ENCODE results near the gene NPIPB2.

NPIPB2 gene

DNA sequence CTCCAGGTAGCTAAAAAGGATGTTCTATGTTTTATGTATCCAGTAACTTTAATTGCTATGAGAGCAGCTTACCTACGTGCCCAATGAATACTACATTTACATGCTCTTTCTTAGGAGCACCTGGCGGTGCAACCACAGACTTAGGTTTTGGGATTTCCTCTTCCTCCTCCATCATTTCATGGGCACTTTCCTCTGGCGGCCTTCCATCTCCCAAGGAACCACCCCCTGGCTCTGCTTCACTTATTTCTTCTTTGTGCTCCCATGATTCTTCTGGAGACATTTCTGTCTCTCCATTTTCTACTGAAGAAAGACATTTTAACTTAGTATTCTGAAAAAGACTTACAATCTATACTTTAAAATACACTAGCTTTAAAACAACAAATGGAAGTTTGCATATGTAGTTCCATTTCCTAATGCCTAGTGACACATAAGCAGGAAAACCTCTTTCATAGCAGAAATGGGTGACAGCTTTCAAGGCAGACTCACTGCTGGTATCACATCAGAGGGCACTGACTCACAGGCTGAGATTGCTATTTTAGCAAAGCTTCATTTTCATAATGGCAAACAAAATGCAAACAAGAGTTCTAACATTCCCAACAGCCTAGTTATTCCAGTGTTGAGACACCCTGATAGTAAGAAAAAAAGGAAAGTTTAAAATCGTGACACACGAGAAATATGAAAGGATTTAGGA lies 45.2 kb downstream of the NPIPB2 start:
- no peak for DNase-seq

DNA sequence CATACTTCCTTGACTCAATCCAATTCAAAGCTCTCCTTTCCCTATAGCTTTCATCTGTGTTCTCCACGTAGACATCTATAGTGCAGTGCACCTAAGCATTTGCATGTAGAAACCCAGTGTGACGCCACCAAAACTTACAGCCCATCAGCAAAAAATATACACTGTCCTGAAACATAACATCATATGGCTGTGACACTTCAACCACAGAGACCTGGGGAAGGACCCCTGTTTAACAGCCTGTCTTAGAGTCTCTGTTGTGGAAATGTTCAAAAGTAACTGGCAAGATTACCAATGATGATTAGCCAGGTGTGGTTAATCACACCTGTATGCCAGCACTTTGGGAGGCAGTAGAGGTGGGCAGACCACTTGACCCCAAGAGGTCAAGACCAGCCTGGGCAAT lies 48.3 kb downstream of the NPIPB2 start:
- no peak for DNase-seq

DNA sequence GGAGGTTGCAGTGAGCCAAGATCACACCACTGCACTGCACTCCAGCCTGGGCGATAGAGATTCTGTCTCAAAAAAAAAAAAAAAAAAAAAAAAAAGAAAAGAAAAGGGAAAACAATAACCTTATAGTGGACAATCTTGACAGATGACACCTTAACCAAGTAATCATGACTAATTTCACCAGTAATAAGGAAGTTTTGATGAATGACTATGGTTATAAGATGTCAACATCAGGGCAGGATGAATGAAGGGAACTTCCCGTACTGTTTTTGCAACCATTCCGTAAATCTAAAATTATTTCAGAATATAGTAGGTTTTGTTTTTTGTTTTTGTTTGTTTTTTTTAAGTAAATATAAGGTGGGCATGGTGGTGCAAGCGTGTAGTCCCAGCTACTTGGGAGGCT lies 49.1 kb downstream of the NPIPB2 start:
- no peak for DNase-seq

DNA sequence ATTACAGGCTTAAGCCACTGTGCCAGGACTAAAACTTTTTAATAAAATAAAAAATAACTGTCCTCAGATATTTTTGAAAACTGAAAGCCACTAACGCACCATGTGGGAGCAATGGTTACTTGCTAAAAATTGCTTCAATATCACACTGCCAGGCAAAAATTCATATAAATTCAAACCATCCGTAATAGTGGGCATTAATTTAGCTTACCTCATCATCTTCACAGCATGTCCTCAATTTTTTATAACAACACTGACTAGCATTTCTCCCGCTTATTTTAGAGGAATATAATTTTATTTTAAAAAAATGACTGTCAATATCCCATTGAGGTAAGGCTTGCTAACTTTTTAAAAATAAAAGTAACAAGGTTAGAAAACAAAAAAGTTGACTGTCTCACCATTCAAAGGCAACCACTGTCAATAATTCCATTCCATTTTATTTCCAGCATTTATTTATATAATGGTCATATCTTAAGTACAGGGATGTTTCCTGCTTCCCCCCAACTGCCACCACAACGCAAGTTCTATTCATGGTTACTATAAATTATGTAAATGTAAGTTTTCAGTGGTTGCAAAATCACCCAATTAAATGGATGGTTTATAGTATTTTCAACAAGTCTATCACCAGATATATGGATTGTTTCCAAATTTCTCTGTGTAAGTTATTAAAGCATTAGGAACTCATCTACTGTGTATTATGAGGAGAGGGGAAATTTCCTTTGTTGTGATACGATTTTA lies 51.4 kb downstream of the NPIPB2 start:
- no peak for DNase-seq

DNA sequence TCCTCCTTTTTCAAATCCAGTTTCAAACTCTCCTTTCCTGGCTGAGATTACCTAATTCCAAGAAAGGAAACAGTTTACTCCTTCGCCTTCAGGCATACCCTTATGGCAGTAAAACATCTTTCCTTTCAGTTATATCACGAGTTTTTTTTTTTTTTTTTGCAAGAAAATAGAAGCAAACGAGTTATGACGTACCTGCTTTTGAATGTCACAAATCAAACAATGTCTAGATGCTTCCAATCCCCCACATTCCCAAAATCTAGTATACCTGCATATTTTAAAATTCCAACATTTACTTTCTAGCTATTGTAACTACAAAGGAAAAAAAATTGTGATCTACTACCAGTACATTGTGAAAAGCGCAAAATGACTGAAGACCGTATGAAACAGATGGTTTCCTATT lies 55.0 kb downstream of the NPIPB2 start:
- DNase-seq: no peak

DNA sequence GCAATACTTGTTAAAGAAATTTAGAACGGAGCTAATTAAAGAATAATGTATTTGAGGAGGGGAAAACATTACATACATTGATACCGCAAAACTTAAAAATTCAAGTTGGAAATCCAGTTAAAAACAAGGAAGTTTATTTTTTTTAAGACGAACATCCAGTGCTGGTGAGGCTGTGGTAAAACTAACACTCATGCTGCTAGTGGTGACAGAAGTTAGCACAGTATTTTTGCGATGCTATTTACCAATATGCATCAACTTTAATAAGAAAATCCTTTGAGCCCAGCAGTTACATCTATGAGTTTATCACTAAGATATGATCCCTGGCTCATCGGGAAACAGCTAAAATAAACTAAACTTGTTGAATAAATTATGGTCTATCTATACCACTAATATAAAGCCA lies 57.8 kb downstream of the NPIPB2 start:
- DNase-seq: no peak

DNA sequence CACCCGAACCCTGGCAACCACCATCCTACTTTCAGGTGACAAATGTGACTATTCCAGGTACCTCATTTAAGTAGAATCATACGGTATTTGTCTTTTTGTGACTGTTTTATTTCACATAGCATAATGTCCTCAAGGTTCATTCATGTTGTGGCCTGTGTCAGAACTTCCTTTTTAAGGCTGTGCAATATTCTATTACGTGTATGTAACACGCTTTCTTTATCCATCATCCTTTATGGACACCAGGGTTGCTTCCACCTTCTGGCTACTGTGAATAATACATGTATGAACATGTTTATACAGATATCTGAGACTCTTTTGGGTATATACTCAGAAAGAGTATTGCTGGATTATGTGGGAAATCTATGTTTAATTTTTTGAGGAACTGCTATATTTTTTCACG lies 61.8 kb downstream of the NPIPB2 start:
- no peak for DNase-seq

DNA sequence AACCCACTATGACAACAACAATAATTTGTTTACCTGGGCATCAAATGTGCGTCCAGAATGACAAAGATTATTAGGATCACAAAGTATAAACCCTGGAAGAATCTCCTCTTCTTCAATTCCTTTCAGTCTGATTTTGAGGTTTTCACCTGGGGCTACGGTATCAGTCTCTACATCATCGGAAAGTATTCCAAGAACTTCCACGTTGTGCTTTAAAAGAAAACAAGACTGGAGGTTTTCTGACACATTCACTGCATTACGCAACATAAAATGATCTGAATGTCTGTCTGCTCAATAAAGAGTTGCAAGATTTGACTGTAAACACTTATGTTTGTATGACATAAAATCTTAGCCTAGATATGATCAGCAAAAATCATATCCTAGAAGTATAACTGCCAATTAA lies 64.5 kb downstream of the NPIPB2 start:
- no peak for DNase-seq
